Fibroblast of lung (primary cell): Measurements from ENCODE around the gene CUBN. TPM values are rescaled to one million over a fixed set of nuclear protein-coding genes. Genes with fewer than 3 reads are reported as not detected.

Experiments used
- DNase-seq, 2 donors: peaks; one replicate each; pipeline versions ENCODE4 v3.0.0 to v3.0.0-alpha.2; 2010; ENCODE audit warnings: low read depth in 2 of 2
- H2AFZ ChIP-seq: 2 replicates; pipeline ENCODE4 v1.5.1; 2012; ENCODE audit warnings: low read length, control low read depth, inconsistent platforms
- H3K27ac ChIP-seq: 2 replicates; pipeline ENCODE4 v1.5.1; 2011; ENCODE audit warnings: low read length, control low read depth; ENCODE audit not compliant: insufficient read depth
- H3K27me3 ChIP-seq: 2 replicates; pipeline ENCODE4 v1.5.1; 2011; ENCODE audit warnings: mild to moderate bottlenecking, low read length; ENCODE audit not compliant: control insufficient read depth, insufficient read depth
- H3K36me3 ChIP-seq: 2 replicates; pipeline ENCODE4 v1.5.1; 2011; ENCODE audit warnings: low read length; ENCODE audit not compliant: control insufficient read depth, insufficient read depth
- H3K4me1 ChIP-seq: 2 replicates; pipeline ENCODE4 v1.5.1; 2011; ENCODE audit warnings: low read length; ENCODE audit not compliant: control insufficient read depth, insufficient read depth; ENCODE audit errors: extremely low read depth
- H3K4me2 ChIP-seq: 2 replicates; pipeline ENCODE4 v1.5.1; 2011; ENCODE audit warnings: low read length, control low read depth; ENCODE audit not compliant: insufficient read depth; ENCODE audit errors: extremely low read depth
- H3K4me3 ChIP-seq, 4 experiments: fragments of 200-600 bp in 1 of 4; sonication (generic) in 1 of 4; replicated peaks in 1 of 4; 2 replicates each; pipeline ENCODE4 v1.5.1; 2011 to 2016; ENCODE audit warnings: low read length in 4 of 4, low read depth in 3 of 4, mild to moderate bottlenecking in 3 of 4, control low read depth in 2 of 4, inconsistent platforms in 1 of 4, mixed read lengths in 1 of 4; ENCODE audit not compliant: insufficient read depth in 1 of 4; ENCODE audit errors: control extremely low read depth in 1 of 4
- H3K79me2 ChIP-seq: 2 replicates; pipeline ENCODE4 v1.5.1; 2012; ENCODE audit warnings: mild to moderate bottlenecking, low read length, inconsistent platforms; ENCODE audit not compliant: control insufficient read depth, insufficient read depth
- H3K9ac ChIP-seq: 2 replicates; pipeline ENCODE4 v1.5.1; 2011; ENCODE audit warnings: mild to moderate bottlenecking, low read length, control low read depth; ENCODE audit not compliant: insufficient read depth
- H3K9me3 ChIP-seq: 2 replicates; pipeline ENCODE4 v1.5.1; 2012; ENCODE audit warnings: low read depth, low read length; ENCODE audit not compliant: control insufficient read depth, insufficient read depth
- H4K20me1 ChIP-seq: 2 replicates; pipeline ENCODE4 v1.5.1; 2011; ENCODE audit warnings: low read length; ENCODE audit not compliant: control insufficient read depth, insufficient read depth; ENCODE audit errors: extremely low read depth
- CTCF ChIP-seq, 2 donors: IDR thresholded peaks in 1 of 2; conservative IDR thresholded peaks in 1 of 2; 1 replicate in 1 of 2; 2 replicates in 1 of 2; pipeline ENCODE4 v1.5.1; 2011 to 2012; ENCODE audit warnings: low read length in 2 of 2, control low read depth in 1 of 2, inconsistent platforms in 1 of 2, low read depth in 1 of 2, mild to moderate bottlenecking in 1 of 2
- EZH2 ChIP-seq: IDR thresholded peaks from 2 replicates; pipeline ENCODE4 v1.5.1; 2012; ENCODE audit warnings: low read length, control low read depth, mild to moderate bottlenecking; ENCODE audit errors: missing control alignments
- polyA plus RNA-seq, 2 donors: library from polyadenylated mRNA; depleted of rRNA in 1 of 2; stranded (reverse) in 1 of 2; unstranded in 1 of 2; fragments of >200 nt; gene quantifications; 2 replicates each; pipeline ENCODE4 v1.2.1, GENCODE V29; 2011 to 2012; ENCODE audit warnings: missing spikeins in 1 of 2
- total RNA-seq: library from RNA; depleted of rRNA; stranded (reverse); fragments of >200 nt; gene quantifications from 2 replicates; pipeline ENCODE4 v1.2.1, GENCODE V29; 2014

Gene CUBN
- total and polyA plus RNA-seq, 2 donors (not counting 1 experiment from before 2014, with no cell fraction given): 1.3 to 1.5 TPM

- no peaks in the 10 kb centered on the region for H3K27me3 ChIP-seq
- H3K4me3 ChIP-seq: no peak overlapping the region
- peak; percentile 37 to 73 for DNase-seq
- H4K20me1 ChIP-seq: no peaks in the 10 kb centered on the region
- peaks cover 14% of the 10 kb centered on the region for H3K4me1 ChIP-seq
- no peaks in the 10 kb centered on the region for H3K9me3 ChIP-seq
- H2AFZ ChIP-seq: peak overlapping the region; percentile 24
- peak overlapping the region; percentile 84 for H3K27ac ChIP-seq
- no peak overlapping the region for H3K9ac ChIP-seq
- TF ChIP-seq CTCF (conservative IDR thresholded peaks at IDR 0.05 in 1 of 2, IDR thresholded peaks at IDR 0.05 in 1 of 2; ENCODE audit: low read depth in 1 of 2, low read length in 2 of 2) (no peak), EZH2 (no peak)
- H3K36me3 ChIP-seq: no peaks in the 10 kb centered on the region
- peak overlapping the region; percentile 23 for H3K4me2 ChIP-seq
- H3K79me2 ChIP-seq: no peaks in the 10 kb centered on the region
Observed at GRCh38 chr10:16995867-16996529, 133.6 kb downstream of the CUBN start.

- Histone ChIP-seq H3K4me1 (peaks cover 8% of the 10 kb centered on the region), H3K9me3 (no peaks in the 10 kb centered on the region), H3K27ac (no peak overlapping the region), H3K27me3 (no peaks in the 10 kb centered on the region), H4K20me1 (no peaks in the 10 kb centered on the region), H3K4me3 (no peak overlapping the region), H3K36me3 (no peaks in the 10 kb centered on the region), H2AFZ (no peak overlapping the region), H3K79me2 (no peaks in the 10 kb centered on the region), H3K9ac (no peak overlapping the region), H3K4me2 (peak overlapping the region; percentile 51)
- no peak for DNase-seq
- TF ChIP-seq EZH2 (no peak), CTCF (conservative IDR thresholded peaks at IDR 0.05 in 1 of 2, IDR thresholded peaks at IDR 0.05 in 1 of 2; ENCODE audit: low read depth in 1 of 2, low read length in 2 of 2) (no peak)
Observed at GRCh38 chr10:16993186-16993585, 136.4 kb downstream of the CUBN start.

- peak; percentile 15 to 45 for DNase-seq
- Histone ChIP-seq H3K36me3 (no peaks in the 10 kb centered on the region), H3K4me3 (peak overlapping the region in 2 of 4 experiments; percentile 8 to 14)
Observed at GRCh38 chr10:16992611-16993119, 136.9 kb downstream of the CUBN start.

More at GRCh38 chr10:16992611-16993119, 136.9 kb downstream of the CUBN start:
- Histone ChIP-seq H3K9ac (no peak overlapping the region), H2AFZ (peak overlapping the region; percentile 58), H3K27me3 (no peaks in the 10 kb centered on the region), H3K9me3 (no peaks in the 10 kb centered on the region), H3K4me1 (peaks cover 10% of the 10 kb centered on the region), H3K27ac (peak overlapping the region; percentile 46), H3K4me2 (peak overlapping the region; percentile 51), H4K20me1 (no peaks in the 10 kb centered on the region), H3K79me2 (no peaks in the 10 kb centered on the region)
- TF ChIP-seq CTCF (conservative IDR thresholded peaks at IDR 0.05 in 1 of 2, IDR thresholded peaks at IDR 0.05 in 1 of 2; ENCODE audit: low read depth in 1 of 2, low read length in 2 of 2) (no peak), EZH2 (no peak)
